Activated CD8-positive, alpha-beta T cell treated with anti-CD3 and anti-CD28 coated beads for 36 hours (primary cell): Measurements from ENCODE around the gene PSD4. TPM values are rescaled to one million over a fixed set of nuclear protein-coding genes. Genes with fewer than 3 reads are reported as not detected.

Experiments used
- ATAC-seq: fragments of 200-7000 bp; cut with Tn5 transposase; one replicate; pipeline ENCODE4 v1.10.0; 2021; ENCODE audit warnings: mild to moderate bottlenecking, moderate library complexity
- CTCF ChIA-PET: fragments of 350-600 bp; sonication (Branson Sonifier 250); formaldehyde crosslinking; loops from one replicate; lab custom pipeline; 2021; ENCODE audit warnings: antibody characterized with exemption; lab: Charles Lee
- POLR2A ChIA-PET: fragments of 350-600 bp; sonication (Branson Sonifier 250); formaldehyde crosslinking; loops from one replicate; lab custom pipeline; 2021; ENCODE audit warnings: antibody characterized with exemption; lab: Charles Lee
- DNase-seq: peaks from one replicate; pipeline ENCODE4 v3.0.0-alpha.2; 2020
- H3K27ac Mint-ChIP-seq: one replicate; pipeline ENCODE4 v1.8.0; 2021; ENCODE audit warnings: mild to moderate bottlenecking, mixed read lengths
- H3K27me3 Mint-ChIP-seq: one replicate; pipeline ENCODE4 v1.8.0; 2021; ENCODE audit warnings: mixed read lengths
- H3K36me3 Mint-ChIP-seq: one replicate; pipeline ENCODE4 v1.8.0; 2021; ENCODE audit warnings: low read depth, mixed read lengths
- H3K4me1 Mint-ChIP-seq: one replicate; pipeline ENCODE4 v1.8.0; 2021; ENCODE audit warnings: low read depth, mixed read lengths
- H3K4me3 Mint-ChIP-seq: one replicate; pipeline ENCODE4 v1.8.0; 2021; ENCODE audit warnings: mild to moderate bottlenecking, moderate library complexity, mixed read lengths
- H3K9me3 Mint-ChIP-seq: one replicate; pipeline ENCODE4 v1.8.0; 2021; ENCODE audit warnings: mixed read lengths
- CTCF ChIP-seq: fragments of 200-600 bp; IDR thresholded peaks from one replicate; pipeline ENCODE4 v1.8.0; 2022; ENCODE audit warnings: antibody characterized with exemption, mild to moderate bottlenecking
- intact Hi-C: fragments of 100-400 bp; cut with micrococcal nuclease; formaldehyde crosslinking; loops from one replicate; pipeline ENCODE4 v1.10.0; 2022
- total RNA-seq, 2 experiments: library from RNA; stranded (reverse); gene quantifications; one replicate each; pipeline ENCODE4 v1.2.3, GENCODE V29; 2021

The PSD4 gene
- total RNA-seq, 2 experiments from 2014 or later = 247 to 251 TPM

- POLR2A ChIA-PET = no interaction called here
- Mint-ChIP-seq H3K9me3 (no peaks in the 10 kb centered on the region), H3K4me1 (peaks cover 9% of the 10 kb centered on the region), H3K36me3 (no peaks in the 10 kb centered on the region), H3K27me3 (no peaks in the 10 kb centered on the region), H3K27ac (no peak overlapping the region), H3K4me3 (no peak overlapping the region)
- DNase-seq (no peak), ATAC-seq (no peak)
- TF ChIP-seq CTCF = no peak
- intact Hi-C loops = no loop called here
- CTCF ChIA-PET = no interaction called here
Measured at GRCh38 chr2:113225263-113226259, 51.8 kb downstream of the PSD4 start.

GRCh38 chr2:113226462-113226861 lies 52.7 kb downstream of the PSD4 start:
- intact Hi-C loops = no loop called here
- H3K36me3 Mint-ChIP-seq = no peaks in the 10 kb centered on the region
- no peaks in the 10 kb centered on the region for H3K9me3 Mint-ChIP-seq
- H3K4me3 Mint-ChIP-seq = no peak overlapping the region
- CTCF ChIA-PET = interaction anchor here (1.4 kb wide), 1 partner anchor 9 kb away, joined by 3 read pairs; no protein-coding TSS in a partner anchor
- peaks cover 11% of the 10 kb centered on the region for H3K4me1 Mint-ChIP-seq
- no peak overlapping the region for H3K27ac Mint-ChIP-seq
- no peak for DNase-seq
- no peak for TF ChIP-seq CTCF
- POLR2A ChIA-PET = no interaction called here
- no peaks in the 10 kb centered on the region for H3K27me3 Mint-ChIP-seq
- ATAC-seq = no peak

GRCh38 chr2:113227290-113227689 lies 53.5 kb downstream of the PSD4 start:
- H3K4me1 Mint-ChIP-seq = peaks cover 11% of the 10 kb centered on the region
- DNase-seq (no peak), ATAC-seq (no peak)
- ChIA-PET POLR2A (no interaction called here), CTCF (interaction anchor here (1.0 to 1.4 kb wide), 3 partner anchors 10 to 24 kb away, joined by 3 read pairs; no protein-coding TSS in a partner anchor)
- no peak for TF ChIP-seq CTCF
- no peaks in the 10 kb centered on the region for H3K36me3 Mint-ChIP-seq
- intact Hi-C loops = no loop called here
- H3K9me3 Mint-ChIP-seq = no peaks in the 10 kb centered on the region
- H3K27ac Mint-ChIP-seq = no peak overlapping the region
- no peak overlapping the region for H3K4me3 Mint-ChIP-seq
- H3K27me3 Mint-ChIP-seq = no peaks in the 10 kb centered on the region

- TF ChIP-seq CTCF = no peak
- intact Hi-C loops = no loop called here
- H3K4me3 Mint-ChIP-seq = no peak overlapping the region
- ChIA-PET POLR2A (no interaction called here), CTCF (interaction anchor here (1.0 to 1.4 kb wide), 3 partner anchors 11 to 24 kb away, joined by 3 read pairs; no protein-coding TSS in a partner anchor)
- H3K27me3 Mint-ChIP-seq = no peaks in the 10 kb centered on the region
- no peaks in the 10 kb centered on the region for H3K9me3 Mint-ChIP-seq
- H3K27ac Mint-ChIP-seq = no peak overlapping the region
- no peak for ATAC-seq
- H3K4me1 Mint-ChIP-seq = peaks cover 11% of the 10 kb centered on the region
- no peaks in the 10 kb centered on the region for H3K36me3 Mint-ChIP-seq
- DNase-seq = no peak
Measured at GRCh38 chr2:113227698-113228097, 53.9 kb downstream of the PSD4 start.

- Mint-ChIP-seq H3K36me3 (no peaks in the 10 kb centered on the region), H3K27me3 (no peaks in the 10 kb centered on the region), H3K4me1 (peaks cover 11% of the 10 kb centered on the region), H3K27ac (no peak overlapping the region), H3K4me3 (no peak overlapping the region), H3K9me3 (no peaks in the 10 kb centered on the region)
- ChIA-PET CTCF (interaction anchor here (1.4 kb wide), 1 partner anchor 25 kb away, joined by 3 read pairs; no protein-coding TSS in a partner anchor), POLR2A (no interaction called here)
- no peak for DNase-seq
- intact Hi-C loops = no loop called here
- ATAC-seq = no peak
- TF ChIP-seq CTCF = no peak
Measured at GRCh38 chr2:113228351-113228750, 54.6 kb downstream of the PSD4 start.
